HG02943 (cell line): ENCODE measurements around the gene DOCK11.
"Not testable (repeated sequence)": the region's sequence is repeated elsewhere in the genome, so short reads cannot be mapped to it uniquely, and the experiment has no call there.

Experiments
- ATAC-seq: cut with Tn5 transposase; IDR thresholded peaks from one replicate; pipeline ENCODE4 v1.9.1; 2021; ENCODE audit warnings: mild to moderate bottlenecking, low read depth, moderate library complexity; ENCODE audit not compliant: unreplicated experiment

DOCK11 gene

DNA sequence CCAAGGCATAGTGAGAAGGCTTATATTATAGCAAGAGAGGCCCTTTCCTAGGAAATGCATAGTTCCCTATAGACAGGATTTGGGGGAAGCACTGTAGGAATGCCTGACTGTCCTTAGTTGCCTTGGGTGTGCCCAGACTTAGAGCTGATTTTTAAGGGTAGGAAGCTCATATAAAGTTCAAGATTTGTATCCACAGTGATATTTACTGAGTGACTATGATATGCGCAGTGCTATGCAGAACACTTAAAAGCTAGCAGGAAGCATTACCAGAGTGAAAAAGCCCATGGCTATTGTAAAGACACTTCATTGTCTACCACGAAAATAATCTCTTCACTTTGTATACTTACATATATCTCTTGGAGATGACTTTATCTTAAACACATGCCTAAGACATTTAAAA is 181.7 kb downstream of the DOCK11 start:
- ATAC-seq: no peak

GRCh38 chrX:118679290-118679689 is 183.7 kb downstream of the DOCK11 start:
- ATAC-seq: no peak

DNA sequence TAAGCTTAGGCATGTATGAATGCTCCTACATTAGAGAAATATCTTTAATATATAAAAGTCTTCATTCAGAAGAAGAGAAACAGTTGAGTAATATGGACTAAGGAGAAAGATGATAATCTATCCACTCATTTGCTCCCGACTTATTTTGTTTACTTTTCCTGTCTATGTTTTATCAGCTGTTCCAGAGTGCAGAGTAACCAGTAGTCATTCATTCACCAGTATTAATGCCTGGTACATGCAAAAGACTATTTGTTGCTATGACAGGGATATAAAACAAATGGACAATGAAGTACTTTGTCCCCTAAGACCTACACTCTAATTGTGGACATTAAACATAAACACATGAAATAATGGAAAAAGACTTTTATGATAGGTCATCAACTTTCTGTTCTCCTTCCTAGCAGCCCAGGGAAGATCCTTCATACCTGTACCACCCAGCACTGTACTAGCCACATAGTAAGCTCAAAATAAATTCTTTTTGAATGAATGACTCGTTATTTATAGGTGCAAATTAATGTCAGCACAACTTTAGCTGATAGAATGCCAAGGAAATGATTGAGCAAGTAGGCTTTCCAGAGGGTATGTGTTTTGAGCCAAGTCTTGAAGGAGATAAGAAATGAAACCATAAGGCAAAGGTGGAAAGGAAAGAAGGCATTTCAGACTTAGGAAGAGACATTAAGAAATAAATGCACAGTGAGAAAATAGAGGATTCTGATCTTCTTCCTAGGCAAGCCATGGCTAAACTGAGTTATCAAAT is 186.8 kb downstream of the DOCK11 start:
- no peak for ATAC-seq

- no peak for ATAC-seq
Observed at GRCh38 chrX:118685393-118685792, 189.8 kb downstream of the DOCK11 start.

DNA sequence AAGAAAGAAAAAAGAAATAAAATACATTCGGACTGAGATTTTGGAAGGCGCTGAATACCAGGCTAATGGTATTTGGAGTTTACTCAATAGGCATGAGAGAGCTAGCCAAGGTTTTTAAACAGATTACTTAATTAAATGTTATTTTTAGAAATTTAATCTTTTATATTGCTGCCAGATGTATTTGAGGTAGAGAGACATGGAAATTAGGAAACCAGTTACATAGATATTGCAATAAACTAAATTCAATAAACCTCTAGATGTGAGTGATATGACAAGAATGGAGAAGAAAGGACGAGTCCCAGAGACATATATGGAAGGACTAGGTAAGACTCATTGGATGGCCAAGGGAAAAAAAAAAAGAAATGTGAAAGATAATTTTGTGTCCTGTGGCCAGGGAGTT is 193.3 kb downstream of the DOCK11 start:
- no peak for ATAC-seq

GRCh38 chrX:118693843-118694242 is 198.2 kb downstream of the DOCK11 start:
- no peak for ATAC-seq

- no peak for ATAC-seq
Observed at GRCh38 chrX:118694638-118695037, 199.0 kb downstream of the DOCK11 start.

- no peak for ATAC-seq
Observed at GRCh38 chrX:118698516-118699170, 203.0 kb downstream of the DOCK11 start.

DNA sequence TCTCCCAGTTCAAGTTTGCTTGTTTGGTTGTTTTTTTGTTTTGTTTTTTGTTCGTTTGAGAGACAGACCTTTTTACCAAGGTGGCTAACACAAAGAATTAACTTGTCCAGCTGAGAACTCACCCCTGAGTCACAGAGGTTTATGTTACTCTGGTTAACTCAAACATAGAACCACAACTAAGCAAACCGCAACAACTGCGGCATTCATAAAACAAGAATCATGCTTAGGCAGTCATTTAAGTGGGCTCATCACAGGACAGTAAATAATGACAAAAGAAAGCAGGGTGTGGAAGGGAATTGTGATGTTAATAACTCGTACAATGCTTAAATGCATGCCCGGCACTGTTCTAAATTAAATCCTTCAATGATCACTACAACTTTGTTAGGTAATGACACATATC is 207.1 kb downstream of the DOCK11 start:
- ATAC-seq: no peak

DNA sequence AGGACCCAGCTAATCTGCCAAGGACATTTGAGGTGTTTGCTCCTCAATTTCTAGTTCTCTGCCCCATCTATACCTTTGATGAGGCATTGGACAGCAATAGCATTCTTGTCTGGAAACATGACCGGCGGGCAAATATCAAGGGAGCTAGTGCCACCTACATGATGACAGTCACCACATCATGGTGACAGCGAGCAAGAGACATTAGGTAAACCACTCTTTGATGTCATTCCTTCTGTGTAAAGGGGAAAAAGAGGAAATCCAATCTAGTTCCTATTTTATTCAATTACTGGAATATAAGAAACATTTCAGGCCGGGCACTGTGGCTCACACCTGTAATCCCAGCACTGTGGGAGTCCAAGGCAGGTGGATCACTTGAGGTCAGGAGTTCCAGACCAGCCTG is 211.1 kb downstream of the DOCK11 start:
- ATAC-seq: no peak

DNA sequence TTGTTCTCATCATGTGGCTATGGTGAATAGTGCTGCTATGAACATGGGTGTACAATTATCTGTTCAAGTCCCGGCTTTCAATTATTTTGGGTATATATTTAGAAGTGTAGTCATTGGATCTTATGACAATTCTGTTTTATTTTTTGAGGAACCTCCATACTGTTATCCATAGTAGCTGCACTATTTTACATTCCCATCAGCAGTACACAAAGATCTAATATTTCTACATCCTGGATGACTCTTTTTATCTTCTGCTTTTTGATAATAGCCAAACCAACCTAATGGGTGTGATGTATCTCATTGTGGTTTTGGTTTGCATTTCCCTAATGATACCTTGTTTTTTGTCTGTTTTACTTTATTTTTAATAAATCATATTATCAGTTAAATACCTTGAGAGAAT is 218.9 kb downstream of the DOCK11 start:
- ATAC-seq: no peak

DNA sequence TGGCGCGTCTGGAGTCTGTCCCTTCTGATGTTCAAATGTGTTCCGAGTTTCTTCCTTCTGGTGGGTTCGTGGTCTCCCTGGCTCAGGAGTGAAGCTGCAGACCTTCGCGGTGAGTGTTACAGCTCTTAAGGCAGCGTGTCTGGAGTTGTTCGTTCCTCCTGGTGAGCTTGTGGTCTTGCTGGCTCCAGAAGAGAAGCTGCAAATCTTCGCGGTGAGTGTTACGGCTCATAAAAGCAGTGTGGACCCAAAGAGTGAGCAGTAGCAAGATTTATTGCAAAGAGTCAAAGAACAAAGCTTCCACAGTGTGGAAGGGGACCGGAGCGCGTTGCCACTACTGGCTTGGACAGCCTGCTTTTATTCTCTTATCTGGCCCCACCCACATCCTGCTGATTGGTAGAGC is 220.3 kb downstream of the DOCK11 start:
- ATAC-seq: not testable (repeated sequence)

GRCh38 chrX:118716833-118717232 is 221.2 kb downstream of the DOCK11 start:
- not testable (repeated sequence) for ATAC-seq

DNA sequence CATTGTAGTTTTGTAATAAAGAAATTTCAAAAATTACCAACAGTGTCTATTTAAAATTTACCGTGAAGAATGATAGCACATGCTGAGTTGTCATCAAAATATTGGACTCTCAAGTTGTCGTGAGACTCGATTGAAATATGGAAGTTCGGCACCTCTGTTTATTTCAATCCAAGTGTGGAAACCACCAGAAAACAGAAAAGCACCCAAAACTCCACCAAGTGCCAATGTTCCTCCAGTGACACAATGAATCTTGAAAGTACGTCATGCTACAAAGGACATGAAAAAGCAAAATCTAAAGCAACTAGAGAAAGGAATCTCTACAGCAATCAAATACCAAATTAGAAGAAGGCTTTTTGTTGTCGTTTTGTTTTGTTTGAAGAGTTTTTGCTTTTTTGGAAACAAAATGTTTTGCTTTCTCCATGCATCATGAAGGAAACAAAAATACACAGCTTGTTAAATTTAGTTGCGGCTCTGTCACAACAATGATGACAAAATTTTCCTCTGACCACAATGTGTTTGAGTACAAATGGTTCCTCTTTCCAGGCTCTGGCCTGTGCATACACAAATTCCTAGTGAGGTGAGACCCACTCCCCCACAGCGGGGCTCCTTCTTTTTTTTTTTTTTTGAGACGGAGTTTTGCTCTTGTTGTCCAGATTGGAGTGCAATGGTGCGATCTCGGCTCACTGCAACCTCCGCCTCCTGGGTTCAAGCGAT is 222.2 kb downstream of the DOCK11 start:
- ATAC-seq: no peak

DNA sequence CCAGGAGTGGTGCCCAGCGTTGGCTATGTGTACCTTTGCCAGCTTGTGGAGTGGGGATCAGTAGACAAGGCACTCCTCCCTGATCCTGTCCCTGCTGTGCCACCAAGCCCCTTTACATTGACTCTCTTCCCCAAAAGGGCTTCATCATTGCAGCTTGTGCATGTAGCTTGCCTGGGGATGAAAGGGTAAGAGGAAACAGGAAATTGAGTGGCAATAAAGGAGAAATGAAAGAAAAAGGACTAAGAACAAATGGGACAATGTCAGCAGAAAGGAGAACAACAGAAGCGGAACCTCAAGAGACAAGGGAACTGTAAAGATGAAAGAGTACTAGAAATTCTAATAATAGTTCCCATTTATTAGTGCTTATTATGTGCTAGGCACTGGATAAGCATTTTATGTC is 223.1 kb downstream of the DOCK11 start:
- ATAC-seq: no peak

DNA sequence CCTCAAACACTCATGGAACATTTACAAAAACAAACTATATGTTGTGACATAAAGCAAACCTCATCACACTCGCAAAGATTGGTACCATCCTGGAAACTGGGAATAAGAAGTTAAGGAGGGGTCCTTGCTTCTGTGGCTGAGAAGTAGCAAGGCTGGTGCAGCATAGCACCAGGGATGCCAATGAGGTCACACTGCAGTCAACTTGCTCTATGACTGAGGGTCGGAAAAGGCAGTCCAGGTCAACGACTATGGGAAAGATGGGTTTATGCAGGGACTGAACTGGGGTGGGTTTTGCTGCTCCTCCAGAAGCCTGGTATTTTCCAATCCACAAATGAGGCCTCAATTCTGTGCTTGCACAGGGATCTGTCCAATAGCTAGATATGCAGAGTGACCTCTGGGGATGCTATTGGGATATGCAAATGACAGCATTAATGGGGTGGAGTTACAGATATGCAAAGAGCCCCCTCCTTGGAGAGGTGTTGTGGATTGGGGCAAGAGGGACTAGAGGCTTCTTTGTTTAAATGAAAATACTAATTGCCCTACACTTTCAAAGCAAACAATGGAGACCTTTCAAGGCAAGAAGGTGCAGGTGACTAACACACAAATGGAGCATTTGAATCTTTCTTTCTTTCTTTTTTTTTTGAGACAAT is 224.6 kb downstream of the DOCK11 start:
- ATAC-seq: no peak

DNA sequence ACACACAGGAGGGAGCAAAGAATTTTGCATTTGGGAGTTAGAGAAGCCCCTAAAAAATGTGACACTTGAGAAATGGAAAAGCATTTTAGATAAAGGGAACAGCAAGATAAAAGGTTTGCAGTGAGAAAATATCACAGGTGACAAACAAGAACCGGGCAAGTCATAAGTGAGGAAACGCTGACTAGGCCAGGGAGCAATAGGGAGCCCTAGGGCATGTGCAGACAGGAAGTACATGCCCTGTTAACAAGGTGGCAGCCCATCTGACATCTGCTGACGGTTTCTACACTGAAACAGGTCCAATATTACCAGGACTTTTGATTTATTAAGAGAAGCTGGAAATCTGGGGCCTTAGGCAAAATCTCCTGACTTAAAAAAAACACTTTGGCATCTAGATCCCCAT is 227.8 kb downstream of the DOCK11 start:
- no peak for ATAC-seq

DNA sequence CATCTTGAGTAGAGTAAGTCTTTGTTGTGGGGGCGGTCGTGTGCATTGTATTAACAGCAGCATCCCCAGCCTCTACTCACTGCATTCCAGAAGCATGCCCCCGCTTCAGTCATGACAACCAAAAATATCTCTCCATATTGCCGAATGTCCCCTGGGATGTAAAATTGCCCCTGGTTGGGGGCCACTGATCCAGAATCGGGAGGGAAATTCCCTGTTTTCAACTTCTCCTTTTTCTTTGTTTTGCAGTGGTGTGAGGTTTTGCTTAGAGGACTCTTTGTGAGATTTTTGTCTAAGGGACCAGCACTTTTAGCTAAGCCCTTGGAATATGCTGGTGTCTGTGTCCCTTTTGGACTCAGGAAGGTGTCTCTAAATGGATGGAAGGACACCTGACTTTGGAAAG is 228.8 kb downstream of the DOCK11 start:
- ATAC-seq: no peak

DNA sequence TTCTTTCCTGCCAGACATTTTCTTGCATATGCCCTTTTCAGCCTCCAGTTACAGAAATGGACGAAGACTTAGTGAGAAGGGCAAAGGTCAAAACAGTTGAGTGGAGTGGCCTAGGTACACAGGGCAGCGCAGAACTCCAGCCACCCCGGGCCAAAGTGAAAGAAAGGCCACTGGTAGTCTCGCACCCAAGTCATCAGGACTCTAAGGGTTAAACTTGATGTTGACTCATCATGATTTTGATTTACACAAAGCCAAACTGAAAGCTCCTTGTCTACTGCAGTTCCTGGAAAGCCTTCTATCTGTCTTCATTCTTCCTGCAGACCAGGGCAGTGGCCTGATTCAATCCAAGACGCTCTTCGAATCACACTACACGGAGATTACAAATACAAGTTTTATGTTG is 229.2 kb downstream of the DOCK11 start:
- ATAC-seq: no peak

DNA sequence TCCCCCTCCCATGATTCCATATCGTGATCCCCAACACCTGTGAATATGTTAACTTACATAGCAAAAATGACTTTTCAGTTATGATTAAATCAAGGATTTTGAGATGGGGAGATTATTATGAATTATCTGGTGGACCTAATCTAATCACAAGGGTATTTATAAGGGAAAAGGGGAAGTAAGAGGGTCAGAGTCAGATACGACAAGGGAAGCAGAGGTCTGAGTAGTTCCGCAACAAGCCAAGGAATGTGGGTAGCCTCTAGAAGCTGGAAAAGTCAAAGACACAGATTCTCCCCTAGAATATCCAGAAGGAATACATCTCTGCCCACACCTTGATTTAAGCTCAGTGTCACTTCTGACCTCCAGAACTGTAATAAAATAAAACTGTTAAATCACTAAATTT is 230.8 kb downstream of the DOCK11 start:
- no peak for ATAC-seq
